NCI-H345 (cell line): ENCODE data around the gene JMJD1C.
"Not testable (repeated sequence)": the region's sequence is repeated elsewhere in the genome, so short reads cannot be mapped to it uniquely, and the experiment has no call there.

ENCODE experiments used
- DNase-seq: peaks from one replicate; lab custom pipeline; 2025; lab: John Stamatoyannopoulos, UW

Gene JMJD1C

GRCh38 chr10:63258920-63259678, 206.7 kb downstream of the JMJD1C start:
- no peak for DNase-seq

GRCh38 chr10:63257778-63258177, 208.0 kb downstream of the JMJD1C start:
- no peak for DNase-seq

- DNase-seq: no peak
Measured at GRCh38 chr10:63256009-63256773, 209.6 kb downstream of the JMJD1C start.

- DNase-seq: no peak
Measured at GRCh38 chr10:63255316-63255715, 210.5 kb downstream of the JMJD1C start.

GRCh38 chr10:63253040-63253439, 212.7 kb downstream of the JMJD1C start:
- no peak for DNase-seq

- DNase-seq: no peak
Measured at GRCh38 chr10:63252095-63252762, 213.5 kb downstream of the JMJD1C start.

- no peak for DNase-seq
Measured at GRCh38 chr10:63250032-63250431, 215.7 kb downstream of the JMJD1C start.

- no peak for DNase-seq
Measured at GRCh38 chr10:63247771-63248170, 218.0 kb downstream of the JMJD1C start.

GRCh38 chr10:63246356-63246755, 219.4 kb downstream of the JMJD1C start:
- DNase-seq: no peak

GRCh38 chr10:63241841-63242281, 223.9 kb downstream of the JMJD1C start:
- no peak for DNase-seq

- DNase-seq: no peak
Measured at GRCh38 chr10:63240807-63241206, 225.0 kb downstream of the JMJD1C start.

GRCh38 chr10:63238501-63238900, 227.3 kb downstream of the JMJD1C start:
- DNase-seq: no peak

- DNase-seq: no peak
Measured at GRCh38 chr10:63237396-63237795, 228.4 kb downstream of the JMJD1C start.

GRCh38 chr10:63236113-63236935, 229.5 kb downstream of the JMJD1C start:
- DNase-seq: no peak

- DNase-seq: not testable (repeated sequence)
Measured at GRCh38 chr10:63235136-63235535, 230.6 kb downstream of the JMJD1C start.

- DNase-seq: no peak
Measured at GRCh38 chr10:63229161-63229560, 236.6 kb downstream of the JMJD1C start.

- no peak for DNase-seq
Measured at GRCh38 chr10:63228237-63228636, 237.5 kb downstream of the JMJD1C start.

- no peak for DNase-seq
Measured at GRCh38 chr10:63227207-63227895, 238.4 kb downstream of the JMJD1C start.

GRCh38 chr10:63224241-63224640, 241.5 kb downstream of the JMJD1C start:
- DNase-seq: no peak

GRCh38 chr10:63221950-63222349, 243.8 kb downstream of the JMJD1C start:
- DNase-seq: no peak

GRCh38 chr10:63219749-63220148, 246.0 kb downstream of the JMJD1C start:
- no peak for DNase-seq
